Brain microvascular endothelial cell (primary cell): ENCODE data around the gene ESRRB.

ENCODE experiments used
- DNase-seq: peaks from one replicate; pipeline ENCODE4 v3.0.0-alpha.2; 2020
- H3K27ac ChIP-seq: fragments of 250-450 bp; sonication (Bioruptor Pico); 2 replicates; pipeline ENCODE4 v1.5.1; 2020; ENCODE audit warnings: mild to moderate bottlenecking, moderate library complexity
- H3K27me3 ChIP-seq: fragments of 250-450 bp; sonication (Bioruptor Pico); replicated peaks from 2 replicates; pipeline ENCODE4 v1.5.1; 2020; ENCODE audit warnings: mild to moderate bottlenecking
- H3K36me3 ChIP-seq: fragments of 250-450 bp; sonication (Bioruptor Pico); replicated peaks from 2 replicates; pipeline ENCODE4 v1.5.1; 2020; ENCODE audit warnings: mild to moderate bottlenecking
- H3K4me3 ChIP-seq: 2 replicates; pipeline ENCODE4 v1.5.1; 2011; ENCODE audit warnings: low read depth, mild to moderate bottlenecking, control low read depth, low read length, moderate library complexity
- CTCF ChIP-seq: IDR thresholded peaks from 2 replicates; pipeline ENCODE4 v1.5.1; 2011; ENCODE audit warnings: low read depth, mild to moderate bottlenecking, moderate library complexity, low read length, control low read depth, inconsistent platforms; ENCODE audit errors: missing control alignments
- in situ Hi-C: cut with HindIII; loops from 2 replicates; pipeline ENCODE4 v1.10.0; 2017; ENCODE audit warnings: low sequenced_read_pairs, low pct_ligation_motif_present

Gene ESRRB

DNA sequence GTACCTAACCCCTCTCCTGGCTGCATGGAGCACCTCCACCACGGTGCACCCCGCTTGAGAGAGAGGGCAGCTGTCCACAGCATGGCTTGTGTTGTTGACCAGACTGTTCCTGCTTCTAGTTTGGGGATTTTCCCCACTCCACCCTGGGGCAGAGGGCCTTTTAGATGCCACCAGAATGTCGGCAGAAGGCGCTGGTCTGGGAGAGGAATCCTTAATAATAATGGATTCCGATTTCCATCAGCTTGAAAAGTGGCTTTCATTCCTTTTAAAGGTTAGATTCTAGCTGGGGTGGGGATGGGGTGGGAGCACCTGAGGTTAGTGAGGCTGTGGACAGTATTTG is 1.8 kb downstream of the ESRRB start:
- TF ChIP-seq CTCF, result no peak
- H3K27me3 ChIP-seq, result peaks cover 47% of the 10 kb centered on the region
- H3K36me3 ChIP-seq, result no peaks in the 10 kb centered on the region
- in situ Hi-C loops, result no loop called here
- no peak overlapping the region for H3K4me3 ChIP-seq
- no peak overlapping the region for H3K27ac ChIP-seq
- DNase-seq, result no peak

GRCh38 chr14:76380991-76381390 is 5.1 kb downstream of the ESRRB start:
- DNase-seq, result no peak
- in situ Hi-C loops, result no loop called here
- no peak overlapping the region for H3K4me3 ChIP-seq
- peaks cover 47% of the 10 kb centered on the region for H3K27me3 ChIP-seq
- TF ChIP-seq CTCF, result no peak
- H3K36me3 ChIP-seq, result no peaks in the 10 kb centered on the region
- H3K27ac ChIP-seq, result no peak overlapping the region

- no peak for TF ChIP-seq CTCF
- peaks cover 38% of the 10 kb centered on the region for H3K27me3 ChIP-seq
- DNase-seq, result no peak
- no peak overlapping the region for H3K4me3 ChIP-seq
- in situ Hi-C loops, result no loop called here
- no peak overlapping the region for H3K27ac ChIP-seq
- H3K36me3 ChIP-seq, result no peaks in the 10 kb centered on the region
These were observed 6.0 kb downstream of the ESRRB start for GRCh38 chr14:76381817-76382494.

DNA sequence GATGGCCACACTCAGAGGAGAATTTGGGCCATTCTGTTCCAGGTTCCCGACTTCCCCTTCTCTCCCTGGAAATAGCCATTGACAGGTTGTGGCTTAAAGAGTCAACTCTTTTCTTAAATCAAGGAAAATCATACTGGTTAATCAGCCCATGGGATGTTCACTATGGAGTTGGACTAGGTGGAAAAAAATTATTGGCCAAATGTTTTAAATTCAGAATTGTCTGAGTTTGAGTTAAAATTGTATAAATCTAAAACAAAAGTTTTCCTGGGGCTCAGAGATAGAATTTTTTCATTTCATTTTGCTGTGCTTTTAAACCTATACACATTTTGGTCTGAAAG is 6.5 kb downstream of the ESRRB start:
- Histone ChIP-seq H3K36me3 (no peaks in the 10 kb centered on the region), H3K4me3 (no peak overlapping the region), H3K27me3 (peaks cover 32% of the 10 kb centered on the region), H3K27ac (no peak overlapping the region)
- TF ChIP-seq CTCF, result no peak
- in situ Hi-C loops, result no loop called here
- DNase-seq, result no peak

- no peak overlapping the region for H3K27ac ChIP-seq
- no peak for DNase-seq
- peaks cover 16% of the 10 kb centered on the region for H3K27me3 ChIP-seq
- no peaks in the 10 kb centered on the region for H3K36me3 ChIP-seq
- H3K4me3 ChIP-seq, result no peak overlapping the region
- in situ Hi-C loops, result no loop called here
- TF ChIP-seq CTCF, result no peak
These were observed 9.5 kb downstream of the ESRRB start for GRCh38 chr14:76385435-76385834.
